H1 (cell line): Measurements from ENCODE around the gene PDP2.

Experiments
- MAFK ChIP-seq: IDR thresholded peaks from 2 replicates; pipeline ENCODE4 v1.6.1; 2012; ENCODE audit warnings: low read depth, mild to moderate bottlenecking, improper control_type of control experiment, low read length
- POLR2A ChIP-seq, 2 experiments: IDR thresholded peaks; 1 replicate in 1 of 2; 2 replicates in 1 of 2; pipeline ENCODE4 v1.6.1; 2011; ENCODE audit warnings: low read depth in 2 of 2, low read length in 2 of 2, mild to moderate bottlenecking in 2 of 2; ENCODE audit errors: control extremely low read depth in 1 of 2

DNA sequence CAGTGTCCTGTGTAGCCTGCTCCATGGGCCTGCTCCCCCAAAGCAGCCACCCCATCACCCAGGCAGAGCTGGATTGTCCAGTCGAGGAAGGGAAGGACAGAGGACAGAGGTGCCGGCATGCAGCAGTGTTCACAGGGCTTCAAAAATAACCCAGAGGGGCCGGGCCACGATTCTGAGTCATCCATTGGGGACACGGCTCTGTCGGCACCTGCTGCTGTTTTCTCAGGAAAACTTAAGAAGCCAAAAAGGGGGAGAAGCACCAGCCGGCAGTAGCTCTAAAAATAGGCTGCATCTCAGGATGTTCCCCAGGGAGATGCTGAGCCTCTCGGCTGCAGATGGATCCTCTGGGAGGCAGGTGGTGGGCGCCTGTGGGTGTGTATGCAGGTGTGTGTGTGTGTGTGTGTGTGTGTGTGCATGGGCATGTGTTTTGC is 34.5 kb upstream of the PDP2 start:
- TF ChIP-seq POLR2A (IDR thresholded peaks at IDR 0.05; ENCODE audit: control extremely low read depth in 1 of 2, low read depth in 2 of 2, low read length in 2 of 2) (no peak), MAFK (no peak)
